ENCODE measurements around the gene RBM14. TPM values are rescaled to one million over a fixed set of nuclear protein-coding genes. Genes with fewer than 3 reads are reported as not detected.

The RBM14 gene
- total RNA-seq, 4 donors from 2014 or later = 56.7 to 91.4 (median 74.6) TPM

DNA sequence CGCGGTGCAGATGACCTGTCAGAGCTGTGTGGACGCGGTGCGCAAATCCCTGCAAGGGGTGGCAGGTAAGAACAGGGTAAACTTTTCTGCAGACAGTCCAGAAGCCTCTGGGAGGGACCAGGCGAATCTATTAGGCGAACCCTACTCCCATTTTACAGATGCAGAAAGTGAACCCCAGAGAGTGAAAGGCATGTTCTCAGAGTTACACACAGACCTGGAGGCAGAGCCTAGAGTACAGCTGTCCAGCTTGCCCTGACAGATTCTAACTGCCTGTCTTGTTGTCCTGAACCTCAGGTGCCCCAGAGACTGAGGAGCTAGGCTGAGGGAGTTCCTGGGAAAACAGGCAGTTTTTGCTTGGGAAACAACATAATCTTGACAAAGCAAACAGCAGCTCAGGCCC is 22.8 kb upstream of the RBM14 start:
- Histone ChIP-seq H3K4me3 (peak overlapping the region; percentile 49 to 71 (median 57)), H3K9me3 (no peaks in the 10 kb centered on the region), H3K27ac (peak overlapping the region; percentile 68 to 87 (median 82)), H3K36me3 (no peaks in the 10 kb centered on the region), H3K4me1 (peaks cover 3 to 38% (median 19%) of the 10 kb centered on the region in 4 donors), H3K27me3 (no peaks in the 10 kb centered on the region)
- TF ChIP-seq POLR2A (IDR thresholded peaks at IDR 0.05) = no peak
- TF ChIP-seq, protein P1, sequence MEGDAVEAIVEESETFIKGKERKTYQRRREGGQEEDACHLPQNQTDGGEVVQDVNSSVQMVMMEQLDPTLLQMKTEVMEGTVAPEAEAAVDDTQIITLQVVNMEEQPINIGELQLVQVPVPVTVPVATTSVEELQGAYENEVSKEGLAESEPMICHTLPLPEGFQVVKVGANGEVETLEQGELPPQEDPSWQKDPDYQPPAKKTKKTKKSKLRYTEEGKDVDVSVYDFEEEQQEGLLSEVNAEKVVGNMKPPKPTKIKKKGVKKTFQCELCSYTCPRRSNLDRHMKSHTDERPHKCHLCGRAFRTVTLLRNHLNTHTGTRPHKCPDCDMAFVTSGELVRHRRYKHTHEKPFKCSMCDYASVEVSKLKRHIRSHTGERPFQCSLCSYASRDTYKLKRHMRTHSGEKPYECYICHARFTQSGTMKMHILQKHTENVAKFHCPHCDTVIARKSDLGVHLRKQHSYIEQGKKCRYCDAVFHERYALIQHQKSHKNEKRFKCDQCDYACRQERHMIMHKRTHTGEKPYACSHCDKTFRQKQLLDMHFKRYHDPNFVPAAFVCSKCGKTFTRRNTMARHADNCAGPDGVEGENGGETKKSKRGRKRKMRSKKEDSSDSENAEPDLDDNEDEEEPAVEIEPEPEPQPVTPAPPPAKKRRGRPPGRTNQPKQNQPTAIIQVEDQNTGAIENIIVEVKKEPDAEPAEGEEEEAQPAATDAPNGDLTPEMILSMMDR (IDR thresholded peaks at IDR 0.05) = no peak
- DNase-seq = no peak

DNA sequence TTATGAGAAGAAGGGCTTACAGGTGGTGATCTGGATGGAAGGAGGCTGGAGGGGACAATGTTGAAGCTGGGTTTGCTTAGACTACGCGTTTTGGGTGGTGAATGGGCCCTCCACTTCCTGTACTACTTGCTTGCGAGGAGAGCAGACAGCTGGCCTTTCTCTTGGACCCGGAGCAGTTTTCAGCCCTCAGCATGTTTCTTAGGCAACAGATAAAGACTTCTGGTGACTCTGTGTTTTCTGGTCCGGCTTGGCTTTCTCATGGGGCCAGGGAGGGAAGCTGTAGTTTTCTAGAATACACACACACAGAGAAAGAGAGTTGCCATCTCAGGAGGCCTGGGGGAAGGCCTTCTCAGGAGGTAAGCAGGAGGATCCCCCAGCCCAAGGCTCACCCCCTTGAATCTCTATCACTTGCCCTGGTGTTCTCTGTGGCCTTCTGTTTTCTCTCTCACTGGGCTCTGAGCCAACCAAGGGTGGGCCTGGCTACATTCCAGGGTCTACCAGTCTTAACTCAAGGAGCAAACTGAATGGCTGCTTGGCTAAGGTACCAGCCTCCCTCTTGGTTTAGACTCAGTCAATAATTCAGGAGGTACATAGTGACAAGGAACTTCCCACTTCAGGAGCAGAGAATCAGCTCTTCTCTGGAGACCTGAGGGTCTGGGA is 21.1 kb upstream of the RBM14 start:
- peaks cover 3 to 38% (median 19%) of the 10 kb centered on the region in 4 donors for H3K4me1 ChIP-seq
- DNase-seq = peak in 2 of 3 donors; percentile 36 to 54
- H3K36me3 ChIP-seq = peaks cover 0 to 16% (median 0%) of the 10 kb centered on the region in 3 donors
- H3K27ac ChIP-seq = peak overlapping the region; percentile 13 to 67 (median 56)
- peak overlapping the region in 1 of 4 donors; percentile 4 for H3K4me3 ChIP-seq
- no peaks in the 10 kb centered on the region for H3K9me3 ChIP-seq
- no peak for TF ChIP-seq POLR2A (IDR thresholded peaks at IDR 0.05)
- TF ChIP-seq, protein P1 (IDR thresholded peaks at IDR 0.05) = no peak
- H3K27me3 ChIP-seq = no peaks in the 10 kb centered on the region

- no peaks in the 10 kb centered on the region for H3K27me3 ChIP-seq
- H3K9me3 ChIP-seq = no peaks in the 10 kb centered on the region
- H3K4me1 ChIP-seq = peaks cover 0 to 21% (median 14%) of the 10 kb centered on the region in 4 donors
- no peak overlapping the region for H3K27ac ChIP-seq
- no peak for DNase-seq
- H3K36me3 ChIP-seq = peaks cover 0 to 26% (median 0%) of the 10 kb centered on the region in 3 donors
- TF ChIP-seq, protein P1 (IDR thresholded peaks at IDR 0.05) = no peak
- no peak for TF ChIP-seq POLR2A (IDR thresholded peaks at IDR 0.05)
- H3K4me3 ChIP-seq = no peak overlapping the region
Measured at GRCh38 chr11:66598993-66599392, 17.4 kb upstream of the RBM14 start.

DNA sequence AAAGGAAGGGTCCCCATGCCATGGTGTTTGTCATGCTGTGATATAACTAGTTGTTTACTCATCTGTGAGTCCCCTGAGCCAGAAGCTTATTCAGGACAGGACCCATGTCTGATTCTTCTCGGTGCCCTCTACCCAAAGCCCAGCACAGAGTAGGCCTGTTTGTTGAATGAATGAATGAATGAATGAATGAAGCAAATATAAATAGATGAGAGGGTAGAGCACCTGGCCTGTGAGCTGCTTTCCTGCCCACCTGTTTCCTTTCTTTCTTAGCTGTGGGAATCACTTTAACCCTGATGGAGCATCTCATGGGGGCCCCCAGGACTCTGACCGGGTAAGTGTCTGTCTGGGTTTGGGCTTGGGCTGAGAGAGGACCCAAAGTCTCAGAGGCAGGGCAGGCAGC is 16.2 kb upstream of the RBM14 start:
- DNase-seq = no peak
- no peaks in the 10 kb centered on the region for H3K9me3 ChIP-seq
- no peak overlapping the region for H3K27ac ChIP-seq
- peaks cover 0 to 32% (median 0%) of the 10 kb centered on the region in 3 donors for H3K36me3 ChIP-seq
- H3K4me1 ChIP-seq = peaks cover 0 to 9% (median 7%) of the 10 kb centered on the region in 4 donors
- no peak overlapping the region for H3K4me3 ChIP-seq
- TF ChIP-seq, protein P1 (IDR thresholded peaks at IDR 0.05) = no peak
- TF ChIP-seq POLR2A (IDR thresholded peaks at IDR 0.05) = no peak
- no peaks in the 10 kb centered on the region for H3K27me3 ChIP-seq

DNA sequence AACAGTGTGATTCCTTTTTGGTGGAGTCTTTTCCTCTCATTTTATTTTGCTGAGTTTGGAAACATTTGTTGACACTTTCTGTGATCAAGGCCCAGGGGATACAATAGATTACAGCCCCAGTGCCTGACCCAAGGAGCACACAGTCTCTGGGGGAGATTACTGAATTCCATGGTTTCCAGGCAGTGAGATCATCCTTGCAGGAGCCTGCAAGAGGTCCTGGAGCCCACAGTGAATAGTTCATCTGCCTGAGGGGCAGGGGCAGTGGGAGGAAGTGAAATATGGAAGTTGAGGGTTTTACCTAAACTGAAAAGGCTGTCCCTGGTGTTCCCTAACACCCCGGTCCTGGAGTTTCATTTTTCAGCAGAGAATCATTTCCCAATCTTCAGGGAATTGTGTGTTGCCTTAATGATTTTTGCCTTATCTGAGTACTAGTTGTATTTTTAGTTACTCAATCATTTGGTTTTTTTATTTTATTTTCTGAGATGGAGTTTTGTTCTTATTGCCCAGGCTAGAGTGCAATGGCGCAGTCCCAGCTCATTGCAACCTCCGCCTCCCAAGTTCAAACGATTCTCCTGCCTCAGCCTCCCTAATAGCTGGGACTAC is 15.7 kb upstream of the RBM14 start:
- Histone ChIP-seq H3K27ac (no peak overlapping the region), H3K27me3 (no peaks in the 10 kb centered on the region), H3K4me3 (no peak overlapping the region), H3K36me3 (peaks cover 0 to 37% (median 0%) of the 10 kb centered on the region in 3 donors), H3K9me3 (no peaks in the 10 kb centered on the region), H3K4me1 (peaks cover 0 to 4% (median 3%) of the 10 kb centered on the region in 4 donors)
- TF ChIP-seq, protein P1 (IDR thresholded peaks at IDR 0.05) = no peak
- no peak for TF ChIP-seq POLR2A (IDR thresholded peaks at IDR 0.05)
- DNase-seq = no peak

All from Peyer's patch (tissue), 4 donors.